ENCODE data around the gene FARS2. TPM values are rescaled to one million over a fixed set of nuclear protein-coding genes. Genes with fewer than 3 reads are reported as not detected.

Gene FARS2
- total RNA-seq, 1 experiment from 2014 or later: 13.8 TPM

GRCh38 chr6:5657684-5658430 is 396.5 kb downstream of the FARS2 start:
- Histone ChIP-seq H3K9me2 (ENCODE audit: insufficient read depth) (no peaks in the 10 kb centered on the region), H3K9ac (ENCODE audit: low read length) (no peak overlapping the region), H2AFZ (ENCODE audit: low read depth, low read length, poor library complexity, severe bottlenecking) (no peak overlapping the region), H3K4me3 (replicated peaks in 1 of 2; ENCODE audit: low read depth in 1 of 2, low read length in 2 of 2) (no peak overlapping the region), H3K27me3 (ENCODE audit: insufficient read depth, low read length) (no peaks in the 10 kb centered on the region), H3K36me3 (ENCODE audit: control insufficient read depth in 1 of 2, insufficient read depth in 2 of 2, low read length in 2 of 2) (no peaks in the 10 kb centered on the region), H3K27ac (ENCODE audit: low read depth, low read length) (no peak overlapping the region), H4K20me1 (ENCODE audit: insufficient read depth) (no peaks in the 10 kb centered on the region), H3K79me2 (ENCODE audit: insufficient read depth, low read length) (no peaks in the 10 kb centered on the region), H3K4me1 (ENCODE audit: control insufficient read depth in 1 of 2, insufficient read depth in 2 of 2, low read length in 2 of 2) (no peaks in the 10 kb centered on the region), H3K4me2 (ENCODE audit: low read length) (no peak overlapping the region), H3K9me3 (ENCODE audit: control insufficient read depth in 1 of 2, insufficient read depth in 1 of 2, low read depth in 1 of 2, low read length in 2 of 2) (no peaks in the 10 kb centered on the region)
- intact Hi-C loops (cut with micrococcal nuclease): no loop called here
- DNase-seq (ENCODE audit: low read depth, low spot score): no peak
- POLR2A ChIA-PET: no interaction called here
- no TSS peak for BruUV-seq (replicated peaks)
- TF ChIP-seq SIN3A (IDR thresholded peaks at IDR 0.05; ENCODE audit: low read depth): no peak
- no peak for TF ChIP-seq POLR2AphosphoS5 (IDR thresholded peaks at IDR 0.05; ENCODE audit: low read depth, low read length)
- TF ChIP-seq CTCF (IDR thresholded peaks at IDR 0.05 in 2 of 3, conservative IDR thresholded peaks at IDR 0.05 in 1 of 3; ENCODE audit: borderline replicate concordance in 1 of 3, insufficient read depth in 1 of 3, low read depth in 2 of 3, low read length in 2 of 3): no peak
- TF ChIP-seq POLR2A (IDR thresholded peaks at IDR 0.05; ENCODE audit: borderline replicate concordance, extremely low read depth, insufficient read depth, insufficient read length): no peak
- TF ChIP-seq SP1 (IDR thresholded peaks at IDR 0.05; ENCODE audit: low read depth): no peak
- no peak for TF ChIP-seq REST (IDR thresholded peaks at IDR 0.05; ENCODE audit: low read depth)
- CTCF ChIA-PET: no interaction called here
- RAD21 ChIA-PET (ENCODE audit: low non-redundant PET in 1 of 2, low total read pairs in 2 of 2, uncharacterized antibody in 2 of 2, unreplicated experiment in 2 of 2): no interaction called here
- no peak for ATAC-seq

Data from HCT116 (cell line).